Astrocyte (in vitro differentiated cells and primary cell): ENCODE results near the gene MED27.

ENCODE experiments used
- CTCF ChIP-seq: IDR thresholded peaks from 2 replicates; pipeline ENCODE4 v1.5.1; 2011; ENCODE audit warnings: low read depth, mild to moderate bottlenecking, inconsistent platforms, low read length, moderate library complexity; ENCODE audit not compliant: insufficient read depth
- EZH2 ChIP-seq: IDR thresholded peaks from 2 replicates; pipeline ENCODE4 v1.6.1; 2012; ENCODE audit warnings: mild to moderate bottlenecking, low read length, inconsistent platforms; ENCODE audit not compliant: insufficient read depth

- TF ChIP-seq CTCF = no peak
- no peak for TF ChIP-seq EZH2
Observed at GRCh38 chr9:131831380-131832165, 248.1 kb downstream of the MED27 start.
